ENCODE results near the gene TMEM69.
"Not testable (repeated sequence)": the region's sequence is repeated elsewhere in the genome, so short reads cannot be mapped to it uniquely, and the experiment has no call there.

TMEM69 gene

GRCh38 chr1:45686015-45686287 lies 2.0 kb upstream of the TMEM69 start:
- TF ChIP-seq CTCF (IDR thresholded peaks at IDR 0.05; ENCODE audit: control insufficient read depth, insufficient read depth, low read depth, low read length, missing control alignments), result no peak
- DNase-seq (ENCODE audit: low read depth), result no peak

GRCh38 chr1:45686288-45687013 lies 1.5 kb upstream of the TMEM69 start, which contains the start of gene GPBP1L1:
Gene GPBP1L1, minus strand, starts transcription at chr1:45686533. Its CDS starts 27,446 bp downstream, at chr1:45659087.
- TF ChIP-seq CTCF (IDR thresholded peaks at IDR 0.05; ENCODE audit: control insufficient read depth, insufficient read depth, low read depth, low read length, missing control alignments), result no peak
- peak; percentile 90 for DNase-seq (ENCODE audit: low read depth)
- peak within 1 kb of the TSS; percentile 99 for H3K4me3 ChIP-seq (ENCODE audit: control insufficient read depth, low read depth, low read length)

More at GRCh38 chr1:45686015-45686287, 2.0 kb upstream of the TMEM69 start:
- H3K4me3 ChIP-seq (ENCODE audit: control insufficient read depth, low read depth, low read length), result peak overlapping the region; percentile 99

- peak; percentile 97 for DNase-seq (ENCODE audit: low read depth)
- peak overlapping the region; percentile 99 for H3K4me3 ChIP-seq (ENCODE audit: control insufficient read depth, low read depth, low read length)
- TF ChIP-seq CTCF (IDR thresholded peaks at IDR 0.05; ENCODE audit: control insufficient read depth, insufficient read depth, low read depth, low read length, missing control alignments), result no peak
These were observed 797 bp upstream of the TMEM69 start for GRCh38 chr1:45687014-45687753.

GRCh38 chr1:45693811-45694210 lies 5.8 kb downstream of the TMEM69 start:
- DNase-seq (ENCODE audit: low read depth); H3K4me3 ChIP-seq (ENCODE audit: control insufficient read depth, low read depth, low read length): not testable (repeated sequence)

GRCh38 chr1:45694823-45695222 lies 6.8 kb downstream of the TMEM69 start:
- no peak for TF ChIP-seq CTCF (IDR thresholded peaks at IDR 0.05; ENCODE audit: control insufficient read depth, insufficient read depth, low read depth, low read length, missing control alignments)
- DNase-seq (ENCODE audit: low read depth), result no peak
- no peak overlapping the region for H3K4me3 ChIP-seq (ENCODE audit: control insufficient read depth, low read depth, low read length)

- no peak for TF ChIP-seq CTCF (IDR thresholded peaks at IDR 0.05; ENCODE audit: control insufficient read depth, insufficient read depth, low read depth, low read length, missing control alignments)
- no peak overlapping the region for H3K4me3 ChIP-seq (ENCODE audit: control insufficient read depth, low read depth, low read length)
- DNase-seq (ENCODE audit: low read depth), result no peak
These were observed 16.7 kb downstream of the TMEM69 start for GRCh38 chr1:45704637-45705036.

GRCh38 chr1:45713711-45714110 lies 25.7 kb downstream of the TMEM69 start:
- TF ChIP-seq CTCF (IDR thresholded peaks at IDR 0.05; ENCODE audit: control insufficient read depth, insufficient read depth, low read depth, low read length, missing control alignments), result no peak
- DNase-seq (ENCODE audit: low read depth), result no peak
- no peak overlapping the region for H3K4me3 ChIP-seq (ENCODE audit: control insufficient read depth, low read depth, low read length)

All from AG09309 (cell line).